ENCODE results near the gene KIF26B.

Gene KIF26B

DNA sequence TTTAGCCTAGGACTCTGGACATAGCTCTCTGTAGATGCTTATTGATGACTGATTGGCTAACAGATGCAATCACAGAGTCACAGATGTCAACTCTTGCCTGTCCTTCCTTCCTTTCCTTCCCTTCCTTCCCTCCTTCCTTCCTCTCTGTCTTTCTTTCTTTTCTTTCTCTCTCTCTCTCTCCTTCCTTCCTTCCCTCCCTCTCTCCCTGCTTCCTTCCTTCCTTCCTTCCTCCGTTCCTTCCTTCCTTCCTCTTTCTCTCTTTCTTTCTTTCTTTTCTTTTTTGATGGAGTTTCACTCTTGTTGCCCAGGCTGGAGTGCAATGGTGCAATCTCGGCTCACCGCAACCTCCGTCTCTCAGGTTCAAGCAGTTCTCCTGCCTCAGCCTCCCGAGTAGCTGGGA, 106.1 kb downstream of the KIF26B start:
- Histone ChIP-seq H3K4me3 (ENCODE audit: low read length, poor library complexity, severe bottlenecking) (no peak overlapping the region), H3K9me2 (replicated peaks; ENCODE audit: low read depth, low read length) (no peaks in the 10 kb centered on the region), H3K4me1 (ENCODE audit: insufficient read depth, low read length, poor library complexity, severe bottlenecking) (peaks cover 6% of the 10 kb centered on the region), H3K27me3 (ENCODE audit: insufficient read depth, low read length, poor library complexity, severe bottlenecking) (no peaks in the 10 kb centered on the region), H3F3A (ENCODE audit: low read depth) (no peaks in the 10 kb centered on the region), H3K9me3 (ENCODE audit: insufficient read depth, low read depth, low read length) (no peaks in the 10 kb centered on the region), H4K20me1 (ENCODE audit: insufficient read depth, low read length, poor library complexity, severe bottlenecking) (no peaks in the 10 kb centered on the region), H3K9ac (ENCODE audit: low read depth, low read length, poor library complexity, severe bottlenecking) (no peak overlapping the region), H3K36me3 (ENCODE audit: insufficient read depth, low read length) (no peaks in the 10 kb centered on the region), H3K79me2 (ENCODE audit: insufficient read depth, low read length) (no peaks in the 10 kb centered on the region), H3K4me2 (ENCODE audit: low read depth, low read length, poor library complexity, severe bottlenecking) (no peak overlapping the region), H2AFZ (ENCODE audit: low read length) (no peak overlapping the region)
- TF ChIP-seq CTCF (conservative IDR thresholded peaks at IDR 0.05; ENCODE audit: low read length) = no peak
- TF ChIP-seq EZH2phosphoT487 (IDR thresholded peaks at IDR 0.05; ENCODE audit: borderline replicate concordance) = no peak

DNA sequence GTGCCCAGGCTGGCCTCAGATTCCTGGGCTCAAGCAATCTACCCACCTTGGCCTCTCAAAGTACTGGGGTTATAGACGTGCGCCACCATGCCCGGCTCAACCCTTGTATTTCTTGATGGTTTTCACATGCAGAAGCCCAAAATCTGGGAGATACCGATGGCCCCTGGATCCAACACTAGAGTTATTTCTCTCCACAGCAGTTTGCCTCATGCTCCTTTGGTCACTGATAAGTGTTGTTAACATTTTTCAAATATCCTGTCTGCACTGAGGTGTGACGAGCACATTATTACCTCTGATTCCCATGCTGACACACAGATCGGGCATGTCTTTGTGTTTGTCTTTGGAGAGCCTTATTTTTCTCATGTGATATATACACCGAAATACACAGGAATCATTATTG, 107.0 kb downstream of the KIF26B start:
- no peaks in the 10 kb centered on the region for H3K9me2 ChIP-seq (replicated peaks; ENCODE audit: low read depth, low read length)
- H3K9me3 ChIP-seq (ENCODE audit: insufficient read depth, low read depth, low read length) = no peaks in the 10 kb centered on the region
- no peak overlapping the region for H3K4me2 ChIP-seq (ENCODE audit: low read depth, low read length, poor library complexity, severe bottlenecking)
- H3K36me3 ChIP-seq (ENCODE audit: insufficient read depth, low read length) = no peaks in the 10 kb centered on the region
- H3K4me1 ChIP-seq (ENCODE audit: insufficient read depth, low read length, poor library complexity, severe bottlenecking) = peaks cover 6% of the 10 kb centered on the region
- no peak overlapping the region for H3K9ac ChIP-seq (ENCODE audit: low read depth, low read length, poor library complexity, severe bottlenecking)
- H2AFZ ChIP-seq (ENCODE audit: low read length) = no peak overlapping the region
- TF ChIP-seq CTCF (conservative IDR thresholded peaks at IDR 0.05; ENCODE audit: low read length) (no peak), EZH2phosphoT487 (IDR thresholded peaks at IDR 0.05; ENCODE audit: borderline replicate concordance) (no peak)
- H3K27me3 ChIP-seq (ENCODE audit: insufficient read depth, low read length, poor library complexity, severe bottlenecking) = no peaks in the 10 kb centered on the region
- no peaks in the 10 kb centered on the region for H3F3A ChIP-seq (ENCODE audit: low read depth)
- no peaks in the 10 kb centered on the region for H4K20me1 ChIP-seq (ENCODE audit: insufficient read depth, low read length, poor library complexity, severe bottlenecking)
- H3K4me3 ChIP-seq (ENCODE audit: low read length, poor library complexity, severe bottlenecking) = no peak overlapping the region
- no peaks in the 10 kb centered on the region for H3K79me2 ChIP-seq (ENCODE audit: insufficient read depth, low read length)

DNA sequence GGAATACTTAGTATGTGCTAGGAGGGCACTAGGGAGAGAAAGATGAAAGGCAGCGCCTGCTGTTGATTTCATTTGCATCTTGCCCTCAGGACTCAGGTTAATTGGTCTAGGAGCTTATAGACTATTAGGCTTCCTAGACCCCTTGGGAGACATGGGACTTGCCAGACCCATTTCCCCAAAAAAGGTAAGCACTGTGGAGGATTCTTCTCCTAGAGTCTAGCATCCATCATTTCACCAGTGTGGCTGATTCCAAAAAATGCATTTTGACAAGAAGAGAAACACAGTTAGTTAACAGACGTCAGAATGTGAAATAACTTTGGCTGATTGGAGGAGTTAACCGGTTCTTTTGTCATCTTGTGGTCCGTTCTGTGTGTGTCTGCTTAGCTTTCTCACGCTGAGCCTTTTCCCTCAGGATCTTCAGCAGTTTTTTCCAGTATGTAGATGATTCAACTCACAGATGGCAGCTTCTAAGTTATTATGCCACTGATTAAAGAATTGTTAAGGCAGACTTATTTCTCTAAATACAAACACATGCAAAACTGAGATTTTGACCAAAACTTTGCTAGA, 108.8 kb downstream of the KIF26B start:
- no peak for TF ChIP-seq CTCF (conservative IDR thresholded peaks at IDR 0.05; ENCODE audit: low read length)
- TF ChIP-seq EZH2phosphoT487 (IDR thresholded peaks at IDR 0.05; ENCODE audit: borderline replicate concordance) = no peak
- Histone ChIP-seq H3K4me2 (ENCODE audit: low read depth, low read length, poor library complexity, severe bottlenecking) (no peak overlapping the region), H3K27me3 (ENCODE audit: insufficient read depth, low read length, poor library complexity, severe bottlenecking) (no peaks in the 10 kb centered on the region), H4K20me1 (ENCODE audit: insufficient read depth, low read length, poor library complexity, severe bottlenecking) (no peaks in the 10 kb centered on the region), H3K36me3 (ENCODE audit: insufficient read depth, low read length) (no peaks in the 10 kb centered on the region), H3K4me1 (ENCODE audit: insufficient read depth, low read length, poor library complexity, severe bottlenecking) (peaks cover 6% of the 10 kb centered on the region), H3F3A (ENCODE audit: low read depth) (no peaks in the 10 kb centered on the region), H3K79me2 (ENCODE audit: insufficient read depth, low read length) (no peaks in the 10 kb centered on the region), H3K9me2 (replicated peaks; ENCODE audit: low read depth, low read length) (no peaks in the 10 kb centered on the region), H3K9me3 (ENCODE audit: insufficient read depth, low read depth, low read length) (no peaks in the 10 kb centered on the region), H3K9ac (ENCODE audit: low read depth, low read length, poor library complexity, severe bottlenecking) (no peak overlapping the region), H3K4me3 (ENCODE audit: low read length, poor library complexity, severe bottlenecking) (no peak overlapping the region), H2AFZ (ENCODE audit: low read length) (no peak overlapping the region)

Data from Loucy (cell line).